ENCODE data around the gene MAP4K3.
"Not testable (repeated sequence)": the region's sequence is repeated elsewhere in the genome, so short reads cannot be mapped to it uniquely, and the experiment has no call there.

The MAP4K3 gene

DNA sequence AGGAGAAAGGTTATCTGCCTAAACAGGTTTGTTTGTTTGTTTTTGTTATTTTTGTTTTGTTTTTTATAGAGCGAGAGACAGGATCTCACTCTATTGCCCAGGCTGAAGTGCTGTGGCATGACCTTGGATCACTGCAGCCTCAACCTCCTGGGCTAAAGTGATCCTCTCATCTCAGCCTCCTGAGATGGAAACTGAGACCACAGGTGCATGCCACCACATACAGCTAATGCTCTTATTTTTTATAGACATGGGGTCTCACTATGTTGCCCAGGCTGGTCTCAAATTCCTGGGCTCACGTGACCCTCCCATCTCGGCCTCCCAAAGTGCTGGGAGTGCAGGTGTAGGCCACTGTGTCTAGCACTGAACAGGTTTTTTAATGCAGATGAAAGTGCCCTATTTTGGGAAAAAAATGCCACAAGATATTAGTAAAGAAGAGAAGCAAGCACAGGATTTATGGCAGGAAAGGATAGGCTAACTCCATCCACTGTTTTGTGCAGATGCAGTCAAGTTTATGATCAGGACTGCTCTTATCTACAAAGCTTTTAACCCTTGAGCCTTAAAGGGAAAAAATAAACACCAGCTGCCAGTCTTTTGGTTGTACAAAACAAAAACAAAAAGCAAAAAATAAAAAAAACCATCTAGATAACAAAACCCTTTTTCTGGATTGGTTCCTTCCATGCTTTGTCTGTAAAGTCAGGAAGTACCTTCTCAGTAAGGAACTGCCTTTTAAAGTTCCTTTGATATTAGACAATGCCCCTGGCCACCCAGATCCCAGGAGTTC, 29.4 kb downstream of the MAP4K3 start:
- DNase-seq: no peak

DNA sequence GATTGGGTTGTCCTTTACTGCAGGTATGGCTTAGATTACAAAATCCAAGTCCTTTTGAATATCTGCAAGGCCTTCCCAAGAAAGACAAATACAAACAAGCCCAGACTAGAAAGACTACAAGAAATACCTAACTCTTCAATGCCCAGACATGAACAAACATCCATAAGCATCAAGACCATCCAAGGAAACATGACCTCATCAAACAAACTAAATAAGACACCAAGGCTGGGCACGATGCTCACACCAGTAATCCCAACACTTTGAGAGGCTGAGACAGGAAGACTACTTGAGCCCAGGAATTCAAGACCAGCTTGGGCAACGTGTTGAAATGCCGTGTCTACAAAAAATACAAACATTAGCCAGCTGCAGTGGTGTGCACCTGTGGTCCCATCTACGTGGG, 31.7 kb downstream of the MAP4K3 start:
- no peak for DNase-seq

DNA sequence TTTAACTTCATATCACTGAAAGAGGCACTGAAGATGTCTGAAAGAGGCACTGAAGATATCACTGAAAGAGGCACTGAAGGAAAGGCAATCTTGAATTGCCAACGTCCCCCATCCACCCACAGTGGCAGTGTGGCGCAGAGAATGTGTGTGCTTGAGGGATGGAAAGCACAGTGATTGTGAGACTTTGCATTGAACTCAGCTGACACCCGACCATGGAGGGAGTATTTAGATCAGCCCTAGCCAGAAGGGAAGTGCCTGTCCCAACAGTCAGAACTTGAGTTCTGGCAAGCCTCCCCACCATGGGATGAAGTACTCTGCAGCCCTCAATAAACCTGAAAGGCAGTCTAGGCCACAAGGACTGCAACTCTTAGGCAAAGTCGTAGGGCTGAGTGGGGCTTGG, 33.8 kb downstream of the MAP4K3 start:
- no peak for DNase-seq

DNA sequence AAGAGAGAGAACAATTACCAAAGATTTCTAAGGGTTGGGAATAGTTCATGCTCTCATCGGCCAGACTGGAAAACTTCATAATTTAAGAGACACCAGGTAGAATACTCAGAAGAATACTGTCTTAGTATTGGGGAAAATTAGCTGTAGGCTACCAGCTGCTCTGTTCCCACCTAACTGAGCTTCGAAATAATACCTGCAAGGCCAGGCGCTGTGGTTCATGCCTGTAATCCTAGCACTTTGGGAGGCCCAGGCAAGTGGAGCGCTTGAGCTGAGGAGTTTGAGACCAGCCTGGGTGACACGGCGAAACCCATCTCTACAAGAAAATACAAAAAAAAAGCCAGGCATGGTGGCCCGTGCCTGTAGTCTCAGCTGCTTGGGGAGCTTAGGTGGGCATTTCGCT, 35.8 kb downstream of the MAP4K3 start:
- no peak for DNase-seq

DNA sequence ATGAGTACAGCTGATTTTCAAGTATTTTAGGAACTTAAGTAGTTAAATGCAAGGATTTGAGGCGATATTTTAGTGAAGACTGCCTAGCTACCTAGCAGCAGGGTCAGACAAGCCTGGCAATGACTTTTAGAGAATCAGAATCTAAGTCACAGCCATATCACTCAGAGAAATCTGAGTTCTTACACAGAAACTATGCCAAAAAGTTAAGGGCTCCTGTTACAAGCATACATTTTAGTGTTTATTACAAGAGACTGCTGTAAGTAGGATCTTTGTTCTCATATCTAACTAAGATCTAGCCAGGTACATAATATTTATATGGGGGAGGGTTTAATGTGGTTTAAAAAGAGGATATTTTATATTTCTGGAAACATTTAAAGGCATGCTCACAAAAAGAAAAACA, 37.5 kb downstream of the MAP4K3 start:
- DNase-seq: no peak

DNA sequence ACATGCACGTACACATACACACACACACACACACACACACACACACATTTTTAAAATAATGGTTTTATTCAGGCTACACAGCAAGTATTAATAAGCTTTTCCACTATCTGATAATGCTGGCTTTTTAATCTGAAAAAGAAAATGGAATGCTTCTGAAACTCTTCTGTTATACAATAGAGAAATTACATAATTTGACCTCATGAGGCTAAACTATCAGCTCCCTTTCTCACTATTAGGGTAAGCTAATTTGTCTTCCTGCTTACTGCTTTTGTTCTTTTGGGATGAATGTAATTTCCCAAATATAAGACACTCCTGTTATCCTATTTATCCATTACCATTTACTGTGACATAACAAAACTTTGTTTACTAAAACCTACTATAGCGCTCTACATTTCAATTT, 41.8 kb downstream of the MAP4K3 start:
- no peak for DNase-seq

DNA sequence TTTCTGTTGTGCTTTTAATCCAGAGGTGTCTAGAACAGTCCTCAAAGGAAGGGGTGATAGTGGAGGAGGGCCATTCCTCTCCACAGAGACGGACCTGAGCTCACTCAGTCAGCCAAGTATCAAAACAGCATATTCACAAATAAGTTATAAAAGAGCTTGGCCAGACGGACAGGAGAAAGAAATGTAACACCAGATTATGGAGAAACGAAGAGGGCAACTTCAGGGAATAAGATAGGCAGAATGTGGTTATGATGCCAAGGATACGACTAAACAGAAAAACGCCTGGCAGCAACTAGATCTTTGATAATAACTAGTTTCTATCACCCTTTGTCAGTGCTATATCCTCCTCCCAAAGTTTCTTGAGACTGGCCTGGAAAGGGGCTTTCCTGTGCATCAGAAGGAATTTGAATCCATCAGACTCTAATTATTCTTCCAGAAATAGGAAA, 42.5 kb downstream of the MAP4K3 start:
- DNase-seq: no peak

DNA sequence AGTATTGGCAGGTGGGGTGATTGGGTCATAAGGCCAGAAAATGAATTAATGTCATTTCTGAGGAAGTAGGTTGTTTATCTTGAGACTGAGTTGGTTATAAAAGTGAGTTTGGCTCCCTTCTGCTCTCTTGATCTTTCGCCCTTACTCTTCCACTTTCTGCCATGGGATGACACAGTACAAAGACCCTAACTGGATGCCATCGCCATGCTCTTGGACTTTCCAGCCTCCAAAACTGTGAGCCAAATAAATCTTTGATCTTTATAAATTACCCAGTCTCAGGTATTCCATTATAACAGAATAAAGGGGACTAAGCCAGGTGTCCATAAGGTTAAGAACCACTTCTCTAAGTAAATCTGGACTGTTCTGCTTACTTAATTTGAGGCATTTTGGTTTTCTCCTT, 44.4 kb downstream of the MAP4K3 start:
- no peak for DNase-seq

DNA sequence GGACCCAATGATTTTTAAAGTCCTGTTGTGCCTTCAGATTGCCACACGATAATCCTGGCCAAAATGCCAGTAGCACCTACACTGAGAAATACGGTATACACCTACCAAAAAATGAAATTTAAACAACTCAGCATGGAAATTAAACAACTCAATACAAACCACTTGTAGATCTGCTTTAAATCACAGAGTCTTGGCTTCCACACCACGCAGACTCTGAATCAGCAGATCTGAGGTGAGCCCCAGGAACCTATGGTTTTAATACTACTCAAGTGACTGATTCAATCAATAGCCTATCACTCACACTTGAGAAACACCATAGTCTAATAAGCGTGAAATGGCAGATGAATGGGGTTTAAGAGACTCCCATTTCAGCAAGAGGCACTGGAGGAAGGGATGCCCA, 46.9 kb downstream of the MAP4K3 start:
- no peak for DNase-seq

DNA sequence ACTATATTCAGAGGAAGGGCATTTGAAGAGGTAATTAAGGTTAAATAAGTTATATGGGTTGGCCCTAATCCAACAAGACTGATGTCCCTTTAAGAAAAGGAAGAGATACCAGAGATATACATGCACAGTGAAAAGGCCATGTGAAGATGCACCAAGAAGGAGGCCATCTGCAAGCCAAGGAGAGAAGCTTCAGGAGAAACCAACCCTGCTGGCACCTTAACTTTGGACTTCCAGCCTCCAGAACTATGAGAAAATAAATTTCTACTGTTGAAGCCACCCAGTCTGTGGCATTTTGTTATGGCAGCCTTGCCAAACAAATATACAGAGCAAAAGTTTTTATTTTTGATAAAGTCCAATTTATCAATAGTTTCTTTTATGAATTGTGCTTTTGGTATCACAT, 51.0 kb downstream of the MAP4K3 start:
- no peak for DNase-seq

DNA sequence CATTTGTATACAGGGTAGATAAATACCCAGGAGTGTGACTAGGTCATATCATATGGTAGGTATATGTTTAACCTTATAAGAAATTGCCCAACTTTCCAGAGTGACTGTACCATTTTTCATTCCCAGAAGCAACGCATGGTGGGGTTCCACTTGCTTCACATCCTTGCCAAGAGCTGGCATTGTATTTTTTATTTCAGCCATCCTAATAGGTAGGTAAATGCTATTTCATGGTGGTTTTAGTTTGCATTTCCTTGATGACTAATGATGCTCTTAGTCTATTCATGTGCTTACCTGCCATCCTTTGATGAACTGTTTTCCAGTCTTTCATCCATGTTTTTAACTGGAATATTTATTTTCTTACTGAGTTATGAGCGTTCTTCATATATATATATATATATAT, 51.9 kb downstream of the MAP4K3 start:
- DNase-seq: no peak

DNA sequence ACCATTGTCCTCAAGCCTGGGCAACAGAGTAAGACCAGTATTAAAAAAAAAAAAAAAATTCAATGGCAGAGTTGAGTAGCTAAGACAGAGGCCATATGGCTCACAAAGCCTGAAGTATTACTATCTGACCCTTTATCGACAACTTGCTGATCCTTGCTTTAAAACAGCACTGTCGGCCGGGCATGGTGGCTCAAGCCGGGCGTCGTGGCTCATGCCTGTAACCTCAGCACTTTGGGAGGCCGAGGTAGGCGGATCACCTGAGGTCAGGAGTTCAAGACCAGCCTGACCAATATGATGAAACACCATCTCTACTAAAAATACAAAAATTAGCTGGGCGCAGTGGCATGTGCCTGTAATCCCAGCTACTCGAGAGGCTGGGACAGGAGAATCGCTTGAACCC, 53.0 kb downstream of the MAP4K3 start:
- DNase-seq: not testable (repeated sequence)

DNA sequence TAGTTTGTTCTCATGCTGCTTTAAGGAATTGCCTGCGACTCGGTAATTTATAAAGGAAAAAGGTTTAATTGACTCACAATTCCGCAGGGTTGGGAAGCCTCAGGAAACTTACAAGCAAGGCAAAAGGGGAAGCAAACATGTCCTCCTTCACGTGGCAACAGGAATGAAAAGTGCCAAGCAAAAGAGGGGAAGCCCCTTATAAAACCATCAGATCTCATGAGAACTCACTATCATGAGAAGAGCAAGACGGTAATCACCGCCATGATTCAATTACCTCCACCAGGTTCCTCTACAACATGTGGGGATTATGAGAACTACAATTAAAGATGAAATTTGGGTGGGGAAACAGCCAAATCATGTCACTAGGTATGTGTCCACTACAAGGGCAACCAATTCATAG, 53.9 kb downstream of the MAP4K3 start:
- DNase-seq: no peak

DNA sequence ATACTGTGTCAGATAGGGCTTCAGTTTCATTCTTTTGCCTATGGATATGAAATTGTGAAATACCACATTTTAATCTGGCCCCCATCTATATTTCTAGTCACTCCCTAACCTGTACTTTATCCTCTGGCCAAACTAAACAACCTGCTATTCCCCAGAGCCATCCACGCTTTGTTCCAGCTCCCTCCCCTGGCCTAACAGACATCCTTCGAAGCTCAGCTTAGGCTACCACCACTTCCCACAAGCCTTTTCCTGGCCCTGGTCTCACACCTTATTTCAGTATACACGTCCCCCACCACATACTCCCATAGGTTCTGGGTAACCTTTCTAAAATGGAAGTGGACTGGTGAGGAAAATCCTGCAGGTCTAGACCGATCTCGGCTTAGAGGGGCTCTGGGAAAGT, 55.4 kb downstream of the MAP4K3 start:
- DNase-seq: no peak

DNA sequence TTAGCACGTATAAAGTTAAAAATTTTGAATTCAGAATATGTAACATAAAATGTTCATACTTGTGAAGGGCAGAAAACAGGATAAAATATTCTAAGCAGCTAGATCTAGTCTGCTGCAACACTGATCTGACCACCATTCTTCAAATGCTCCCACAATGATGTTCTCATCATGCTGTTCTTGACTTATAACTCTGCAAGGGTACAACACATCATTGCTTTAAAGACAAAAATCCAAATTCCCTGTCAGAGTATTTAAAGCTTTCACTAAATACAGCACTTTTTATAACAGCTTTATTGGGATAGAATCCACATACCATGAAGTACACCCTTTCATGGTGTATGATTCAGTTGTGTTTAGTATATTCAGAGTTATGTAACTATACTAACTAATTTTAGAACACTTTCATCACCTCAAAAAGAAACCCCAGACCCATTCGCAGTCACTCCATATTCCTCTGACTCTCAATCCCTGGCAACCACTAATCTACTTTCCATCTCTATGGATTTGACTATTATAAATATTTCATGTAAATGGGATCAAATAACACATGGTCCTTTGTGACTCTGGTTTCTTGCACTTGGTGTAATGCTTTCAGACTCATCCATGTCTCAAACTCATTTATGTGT, 56.4 kb downstream of the MAP4K3 start:
- DNase-seq: no peak

DNA sequence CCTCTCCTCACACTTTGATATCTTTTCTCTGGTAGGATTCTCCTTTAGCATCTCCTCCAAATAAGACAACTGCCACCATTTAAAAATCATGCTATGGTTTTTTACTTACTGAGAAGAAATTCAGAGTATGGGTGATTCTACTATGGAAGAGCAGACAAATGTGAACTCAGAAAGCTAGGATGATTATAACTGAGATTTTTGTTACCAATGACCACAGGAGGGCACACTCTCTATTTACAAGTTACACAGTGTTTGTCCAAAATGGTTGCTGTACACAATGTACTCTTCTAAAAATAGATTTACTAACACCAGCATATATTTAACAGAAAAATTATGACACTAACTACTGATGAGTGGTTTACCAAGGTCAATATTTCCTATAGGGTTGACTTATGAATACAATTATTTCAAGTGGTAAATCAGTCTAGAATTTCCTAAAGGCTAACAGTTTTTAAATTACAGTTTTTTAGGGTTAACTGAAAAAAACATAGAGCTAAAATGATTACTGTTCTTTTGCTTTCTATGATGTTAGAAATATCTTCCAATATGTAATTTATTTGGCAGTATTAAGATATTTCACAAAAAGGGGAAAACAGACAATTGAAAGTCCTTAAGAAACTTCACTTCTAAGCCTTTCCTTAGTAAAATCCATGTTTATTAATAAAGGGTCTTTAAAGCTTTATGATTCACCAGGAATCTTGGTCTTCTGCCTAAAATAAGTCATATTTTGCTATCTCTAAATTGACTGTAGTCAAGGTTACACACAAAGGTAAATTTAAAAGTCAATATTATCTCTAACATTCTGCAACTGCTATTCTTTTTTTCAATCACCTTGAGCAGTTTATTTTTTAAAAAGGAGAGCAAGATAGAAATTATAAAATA, 57.2 kb downstream of the MAP4K3 start:
- no peak for DNase-seq

DNA sequence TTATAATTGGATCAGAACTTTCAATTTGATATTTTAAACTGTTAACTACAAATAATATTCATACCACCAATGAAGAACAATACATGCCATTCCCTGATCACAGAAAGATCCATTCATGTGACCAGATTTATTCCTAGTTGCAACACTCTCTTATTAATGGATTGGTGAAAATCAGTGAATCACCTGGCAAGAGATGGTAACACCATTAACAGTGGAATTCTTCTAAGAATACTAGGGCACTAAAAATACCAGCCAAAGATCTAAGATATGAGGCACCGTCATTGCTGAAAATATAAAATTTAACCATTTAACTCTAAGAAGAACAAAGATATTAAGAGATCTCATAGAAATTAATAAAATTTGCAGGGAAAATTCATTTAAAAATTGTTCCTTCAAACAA, 58.1 kb downstream of the MAP4K3 start:
- no peak for DNase-seq

DNA sequence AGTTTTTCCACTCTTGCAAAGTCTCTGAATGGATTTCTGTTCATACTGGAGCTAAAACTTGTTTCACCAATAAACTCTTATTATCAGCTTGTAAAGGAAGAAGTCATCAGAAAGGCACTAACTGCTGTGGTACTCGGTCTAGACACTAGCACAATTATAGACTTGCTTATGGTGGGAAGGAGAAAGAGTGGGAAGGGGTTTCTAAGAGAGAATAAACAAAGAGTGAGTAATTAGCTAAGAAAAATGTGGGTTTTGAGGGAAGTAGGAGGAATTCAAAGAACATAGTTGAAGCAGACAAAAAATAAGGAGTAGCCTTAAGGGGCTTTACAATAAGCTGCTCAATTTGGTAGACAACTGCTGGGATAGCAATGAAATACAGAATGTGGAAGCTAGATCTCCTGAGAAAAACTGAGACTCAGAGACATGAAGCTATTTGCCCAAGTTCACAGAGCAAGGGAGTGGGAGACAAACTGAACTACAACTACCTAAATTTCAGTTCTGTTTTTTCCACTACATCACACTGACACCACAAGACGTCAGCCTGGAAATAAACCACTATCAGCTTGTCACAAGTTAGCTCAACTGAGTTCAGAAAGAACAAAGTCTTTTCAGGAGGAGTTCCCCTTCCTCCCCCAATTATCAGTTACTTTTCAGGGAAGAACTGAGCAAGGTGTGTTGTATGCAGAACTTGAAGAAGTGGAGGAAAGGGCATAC, 59.7 kb downstream of the MAP4K3 start:
- DNase-seq: no peak

DNA sequence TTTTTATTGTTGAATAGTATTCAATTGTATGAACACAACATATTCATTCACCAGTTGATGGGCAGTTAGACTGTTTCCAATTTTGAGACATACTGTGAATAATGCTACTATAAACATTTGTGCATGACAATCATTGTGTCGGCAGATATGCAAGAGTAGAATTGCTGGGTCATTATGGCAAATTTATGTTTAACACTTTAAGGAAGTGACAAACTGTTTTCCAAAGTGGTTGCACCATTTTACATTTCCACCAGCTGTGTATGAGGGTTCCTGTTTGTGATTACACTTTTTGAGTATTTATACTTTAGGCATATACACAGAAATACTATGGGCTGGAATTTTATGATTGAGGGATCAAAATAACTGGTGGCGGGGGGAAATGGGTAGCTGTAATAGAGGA, 61.2 kb downstream of the MAP4K3 start:
- no peak for DNase-seq

DNA sequence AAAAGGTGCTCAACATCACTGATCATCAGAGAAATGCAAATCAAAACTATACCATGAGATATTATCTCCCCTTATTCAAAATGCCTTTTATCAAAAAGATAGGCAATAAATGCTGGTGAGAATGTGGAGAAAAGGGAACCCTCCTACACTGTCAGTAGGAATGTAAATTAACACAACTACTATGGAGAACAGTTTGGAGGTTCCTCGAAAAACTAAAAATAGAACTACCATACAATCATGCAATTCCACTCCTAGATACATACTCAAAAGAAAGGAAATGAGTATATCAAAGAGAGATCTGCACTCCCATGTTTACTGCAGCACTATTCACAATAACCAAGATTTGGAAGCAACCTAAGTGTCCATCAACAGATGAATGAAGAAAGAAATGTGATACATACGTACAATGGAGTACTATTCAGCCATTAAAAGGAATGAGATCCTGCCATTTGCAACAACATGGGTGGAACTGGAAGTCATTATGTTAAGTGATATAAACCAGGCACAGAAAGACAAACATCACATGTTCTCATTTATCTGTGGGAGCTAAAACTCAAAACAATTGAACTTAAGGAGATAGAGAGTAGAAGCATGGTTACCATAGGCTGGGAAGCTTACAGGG, 63.8 kb downstream of the MAP4K3 start:
- DNase-seq: no peak

DNA sequence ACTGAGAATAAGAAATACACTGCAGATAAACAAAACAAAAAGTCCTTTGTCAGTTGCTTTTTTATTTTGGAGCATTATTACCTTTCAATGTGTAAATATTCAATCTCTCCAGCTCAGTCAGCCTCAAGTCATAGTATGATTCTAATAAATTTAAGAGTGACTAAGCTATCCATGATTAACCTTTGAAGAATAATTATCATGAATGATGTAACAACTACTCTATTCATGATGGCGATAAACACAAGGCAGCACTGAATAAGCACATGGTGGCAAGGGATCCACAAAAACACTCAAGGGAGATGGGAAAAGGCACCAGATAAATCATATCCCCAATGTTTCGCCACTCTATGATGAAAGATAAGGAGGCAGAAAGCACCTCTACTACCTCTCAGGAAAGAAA, 67.0 kb downstream of the MAP4K3 start:
- DNase-seq: no peak

DNA sequence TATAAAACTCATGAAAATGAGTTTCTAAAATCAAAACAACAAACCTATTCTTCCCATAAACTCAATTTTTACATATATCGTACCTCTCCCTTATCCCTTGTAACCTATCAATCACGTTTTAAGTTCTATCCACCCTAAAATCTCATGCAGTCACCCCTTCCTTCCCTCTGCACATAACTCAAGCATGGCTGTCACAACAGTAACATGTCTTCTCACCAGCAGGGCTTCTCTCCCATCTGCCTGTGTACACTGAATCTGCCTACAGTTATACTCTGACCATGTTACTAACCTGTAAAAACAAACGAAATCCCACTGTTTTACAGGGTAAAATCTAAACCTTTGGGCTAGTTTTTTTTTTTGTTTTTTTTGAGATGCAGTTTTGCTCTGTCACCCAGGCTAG, 68.2 kb downstream of the MAP4K3 start:
- DNase-seq: no peak

DNA sequence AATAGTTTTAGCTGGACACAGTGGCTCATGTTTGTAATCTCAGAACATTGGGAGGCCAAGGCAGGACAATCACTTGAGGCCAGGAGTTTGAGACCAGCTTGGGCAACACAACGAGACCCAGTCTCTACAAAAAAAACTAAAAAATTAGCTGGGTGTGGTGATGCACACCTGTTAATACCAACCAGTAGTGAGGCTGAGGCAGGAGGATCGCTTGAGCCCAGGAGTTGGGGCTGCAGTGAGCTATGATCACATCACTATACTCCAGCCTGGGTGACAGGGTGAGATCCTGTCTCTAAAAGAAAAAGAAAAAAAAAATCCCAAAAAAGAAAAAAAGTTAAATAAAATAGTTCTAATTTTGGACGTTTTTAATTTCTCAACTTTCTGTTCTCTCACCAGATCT, 68.7 kb downstream of the MAP4K3 start:
- DNase-seq: no peak

All from activated naive CD4-positive, alpha-beta T cell treated with anti-CD3 and anti-CD28 coated beads, Interleukin-2, amount 50 U/mL, for 16 hours (primary cell).